NCI-H2081 treated with DMSO at 0.1 percent for 48 hours (cell line): ENCODE results near the gene PAX7.

Experiments
- DNase-seq: peaks from one replicate; lab custom pipeline; 2025; lab: John Stamatoyannopoulos, UW

PAX7 gene

DNA sequence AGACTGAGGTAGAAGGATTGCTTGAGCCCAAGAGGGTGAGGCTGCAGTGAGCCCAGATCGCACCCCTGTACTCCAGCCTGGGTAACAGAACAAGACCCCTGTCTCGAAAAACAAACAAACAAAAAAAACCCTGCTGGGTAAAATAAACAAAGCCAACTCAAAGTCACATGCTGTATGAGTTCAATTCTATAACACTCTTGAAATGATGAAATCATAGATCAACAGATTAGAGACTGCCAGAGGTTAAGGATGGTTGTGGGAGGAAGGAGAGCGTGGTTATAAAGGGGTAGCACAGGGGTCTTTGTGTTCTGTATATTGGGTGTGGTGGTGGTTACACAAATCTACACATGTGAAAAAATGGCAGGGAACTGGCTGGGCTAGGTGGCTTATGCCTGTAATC lies 166.3 kb downstream of the PAX7 start:
- no peak for DNase-seq
